A549 (cell line): Measurements from ENCODE around the gene CDH1.

Experiments
- HOXB13 ChIP-seq: fragments of 250-450 bp; sonication (Bioruptor Pico); IDR thresholded peaks from 2 replicates; pipeline ENCODE4 v1.5.0; 2020; ENCODE audit warnings: low read depth, mild to moderate bottlenecking, moderate library complexity
- KDM1A ChIP-seq: fragments of 200-600 bp; sonication (generic); IDR thresholded peaks from 2 replicates; pipeline ENCODE4 v1.6.1; 2016; ENCODE audit warnings: low read depth, mild to moderate bottlenecking
- MAZ ChIP-seq: fragments of 150-350 bp; IDR thresholded peaks from 2 replicates; pipeline ENCODE4 v1.6.1; 2014; ENCODE audit warnings: antibody characterized with exemption, low read depth, low read length, borderline replicate concordance
- POLR2A ChIP-seq: IDR thresholded peaks from 2 replicates; pipeline ENCODE4 v1.6.1; 2012; ENCODE audit warnings: mild to moderate bottlenecking, low read length
- RARB ChIP-seq: fragments of 250-450 bp; sonication (Bioruptor Pico); IDR thresholded peaks from 2 replicates; pipeline ENCODE4 v1.8.0; 2021; ENCODE audit warnings: mild to moderate bottlenecking, moderate library complexity
- TF ChIP-seq, protein P1 (sequence below): fragments of 200-600 bp; sonication (generic); IDR thresholded peaks from 2 replicates; pipeline ENCODE4 v1.6.1; 2016; ENCODE audit warnings: antibody characterized with exemption, mild to moderate bottlenecking, moderate library complexity
- TF ChIP-seq, protein P2 (sequence below): fragments of >200 bp; sonication (Bioruptor Twin); formaldehyde crosslinking; IDR thresholded peaks from 3 replicates; pipeline ENCODE4 v1.5.1; 2016

DNA sequence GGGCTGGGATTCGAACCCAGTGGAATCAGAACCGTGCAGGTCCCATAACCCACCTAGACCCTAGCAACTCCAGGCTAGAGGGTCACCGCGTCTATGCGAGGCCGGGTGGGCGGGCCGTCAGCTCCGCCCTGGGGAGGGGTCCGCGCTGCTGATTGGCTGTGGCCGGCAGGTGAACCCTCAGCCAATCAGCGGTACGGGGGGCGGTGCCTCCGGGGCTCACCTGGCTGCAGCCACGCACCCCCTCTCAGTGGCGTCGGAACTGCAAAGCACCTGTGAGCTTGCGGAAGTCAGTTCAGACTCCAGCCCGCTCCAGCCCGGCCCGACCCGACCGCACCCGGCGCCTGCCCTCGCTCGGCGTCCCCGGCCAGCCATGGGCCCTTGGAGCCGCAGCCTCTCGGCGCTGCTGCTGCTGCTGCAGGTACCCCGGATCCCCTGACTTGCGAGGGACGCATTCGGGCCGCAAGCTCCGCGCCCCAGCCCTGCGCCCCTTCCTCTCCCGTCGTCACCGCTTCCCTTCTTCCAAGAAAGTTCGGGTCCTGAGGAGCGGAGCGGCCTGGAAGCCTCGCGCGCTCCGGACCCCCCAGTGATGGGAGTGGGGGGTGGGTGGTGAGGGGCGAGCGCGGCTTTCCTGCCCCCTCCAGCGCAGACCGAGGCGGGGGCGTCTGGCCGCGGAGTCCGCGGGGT lies at the start of gene CDH1:
- TF ChIP-seq, protein P1, sequence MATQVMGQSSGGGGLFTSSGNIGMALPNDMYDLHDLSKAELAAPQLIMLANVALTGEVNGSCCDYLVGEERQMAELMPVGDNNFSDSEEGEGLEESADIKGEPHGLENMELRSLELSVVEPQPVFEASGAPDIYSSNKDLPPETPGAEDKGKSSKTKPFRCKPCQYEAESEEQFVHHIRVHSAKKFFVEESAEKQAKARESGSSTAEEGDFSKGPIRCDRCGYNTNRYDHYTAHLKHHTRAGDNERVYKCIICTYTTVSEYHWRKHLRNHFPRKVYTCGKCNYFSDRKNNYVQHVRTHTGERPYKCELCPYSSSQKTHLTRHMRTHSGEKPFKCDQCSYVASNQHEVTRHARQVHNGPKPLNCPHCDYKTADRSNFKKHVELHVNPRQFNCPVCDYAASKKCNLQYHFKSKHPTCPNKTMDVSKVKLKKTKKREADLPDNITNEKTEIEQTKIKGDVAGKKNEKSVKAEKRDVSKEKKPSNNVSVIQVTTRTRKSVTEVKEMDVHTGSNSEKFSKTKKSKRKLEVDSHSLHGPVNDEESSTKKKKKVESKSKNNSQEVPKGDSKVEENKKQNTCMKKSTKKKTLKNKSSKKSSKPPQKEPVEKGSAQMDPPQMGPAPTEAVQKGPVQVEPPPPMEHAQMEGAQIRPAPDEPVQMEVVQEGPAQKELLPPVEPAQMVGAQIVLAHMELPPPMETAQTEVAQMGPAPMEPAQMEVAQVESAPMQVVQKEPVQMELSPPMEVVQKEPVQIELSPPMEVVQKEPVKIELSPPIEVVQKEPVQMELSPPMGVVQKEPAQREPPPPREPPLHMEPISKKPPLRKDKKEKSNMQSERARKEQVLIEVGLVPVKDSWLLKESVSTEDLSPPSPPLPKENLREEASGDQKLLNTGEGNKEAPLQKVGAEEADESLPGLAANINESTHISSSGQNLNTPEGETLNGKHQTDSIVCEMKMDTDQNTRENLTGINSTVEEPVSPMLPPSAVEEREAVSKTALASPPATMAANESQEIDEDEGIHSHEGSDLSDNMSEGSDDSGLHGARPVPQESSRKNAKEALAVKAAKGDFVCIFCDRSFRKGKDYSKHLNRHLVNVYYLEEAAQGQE = no peak
- no peak for TF ChIP-seq KDM1A
- no peak for TF ChIP-seq MAZ
- TF ChIP-seq, protein P2, sequence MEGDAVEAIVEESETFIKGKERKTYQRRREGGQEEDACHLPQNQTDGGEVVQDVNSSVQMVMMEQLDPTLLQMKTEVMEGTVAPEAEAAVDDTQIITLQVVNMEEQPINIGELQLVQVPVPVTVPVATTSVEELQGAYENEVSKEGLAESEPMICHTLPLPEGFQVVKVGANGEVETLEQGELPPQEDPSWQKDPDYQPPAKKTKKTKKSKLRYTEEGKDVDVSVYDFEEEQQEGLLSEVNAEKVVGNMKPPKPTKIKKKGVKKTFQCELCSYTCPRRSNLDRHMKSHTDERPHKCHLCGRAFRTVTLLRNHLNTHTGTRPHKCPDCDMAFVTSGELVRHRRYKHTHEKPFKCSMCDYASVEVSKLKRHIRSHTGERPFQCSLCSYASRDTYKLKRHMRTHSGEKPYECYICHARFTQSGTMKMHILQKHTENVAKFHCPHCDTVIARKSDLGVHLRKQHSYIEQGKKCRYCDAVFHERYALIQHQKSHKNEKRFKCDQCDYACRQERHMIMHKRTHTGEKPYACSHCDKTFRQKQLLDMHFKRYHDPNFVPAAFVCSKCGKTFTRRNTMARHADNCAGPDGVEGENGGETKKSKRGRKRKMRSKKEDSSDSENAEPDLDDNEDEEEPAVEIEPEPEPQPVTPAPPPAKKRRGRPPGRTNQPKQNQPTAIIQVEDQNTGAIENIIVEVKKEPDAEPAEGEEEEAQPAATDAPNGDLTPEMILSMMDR = no peak
- TF ChIP-seq POLR2A = no peak
- TF ChIP-seq RARB (CRISPR knock-in tag) = no peak
- no peak for TF ChIP-seq HOXB13 (CRISPR knock-in tag)
